ENCODE data around the gene SETBP1.

SETBP1 gene

DNA sequence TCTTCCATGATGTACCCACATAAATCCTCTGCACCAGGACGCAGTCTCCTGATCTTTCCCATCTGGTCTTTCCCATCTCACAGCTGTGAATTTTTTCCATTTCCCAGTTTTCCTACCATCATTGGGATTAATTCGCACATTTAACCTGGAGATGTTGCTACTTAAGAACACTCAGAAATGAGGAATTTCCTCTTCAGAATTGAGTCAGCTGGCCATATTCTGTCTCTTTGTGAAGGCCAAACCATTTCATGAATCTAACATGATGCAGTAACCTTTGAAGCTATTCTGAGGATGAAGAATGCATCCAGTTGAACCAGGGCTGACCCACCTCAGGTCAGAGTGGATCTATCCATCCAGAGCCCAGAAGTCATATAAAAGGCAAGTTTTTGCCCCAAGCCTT lies 326.8 kb downstream of the SETBP1 start:
- DNase-seq (ENCODE audit: low read depth) = no peak
- TF ChIP-seq, protein P1, sequence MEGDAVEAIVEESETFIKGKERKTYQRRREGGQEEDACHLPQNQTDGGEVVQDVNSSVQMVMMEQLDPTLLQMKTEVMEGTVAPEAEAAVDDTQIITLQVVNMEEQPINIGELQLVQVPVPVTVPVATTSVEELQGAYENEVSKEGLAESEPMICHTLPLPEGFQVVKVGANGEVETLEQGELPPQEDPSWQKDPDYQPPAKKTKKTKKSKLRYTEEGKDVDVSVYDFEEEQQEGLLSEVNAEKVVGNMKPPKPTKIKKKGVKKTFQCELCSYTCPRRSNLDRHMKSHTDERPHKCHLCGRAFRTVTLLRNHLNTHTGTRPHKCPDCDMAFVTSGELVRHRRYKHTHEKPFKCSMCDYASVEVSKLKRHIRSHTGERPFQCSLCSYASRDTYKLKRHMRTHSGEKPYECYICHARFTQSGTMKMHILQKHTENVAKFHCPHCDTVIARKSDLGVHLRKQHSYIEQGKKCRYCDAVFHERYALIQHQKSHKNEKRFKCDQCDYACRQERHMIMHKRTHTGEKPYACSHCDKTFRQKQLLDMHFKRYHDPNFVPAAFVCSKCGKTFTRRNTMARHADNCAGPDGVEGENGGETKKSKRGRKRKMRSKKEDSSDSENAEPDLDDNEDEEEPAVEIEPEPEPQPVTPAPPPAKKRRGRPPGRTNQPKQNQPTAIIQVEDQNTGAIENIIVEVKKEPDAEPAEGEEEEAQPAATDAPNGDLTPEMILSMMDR (IDR thresholded peaks at IDR 0.05; ENCODE audit: low read depth, low read length) = no peak
- TF ChIP-seq POLR2A (IDR thresholded peaks at IDR 0.05; ENCODE audit: extremely low read depth, insufficient read length) = no peak
- no peak overlapping the region for H3K4me3 ChIP-seq (ENCODE audit: low read depth, low read length)

DNA sequence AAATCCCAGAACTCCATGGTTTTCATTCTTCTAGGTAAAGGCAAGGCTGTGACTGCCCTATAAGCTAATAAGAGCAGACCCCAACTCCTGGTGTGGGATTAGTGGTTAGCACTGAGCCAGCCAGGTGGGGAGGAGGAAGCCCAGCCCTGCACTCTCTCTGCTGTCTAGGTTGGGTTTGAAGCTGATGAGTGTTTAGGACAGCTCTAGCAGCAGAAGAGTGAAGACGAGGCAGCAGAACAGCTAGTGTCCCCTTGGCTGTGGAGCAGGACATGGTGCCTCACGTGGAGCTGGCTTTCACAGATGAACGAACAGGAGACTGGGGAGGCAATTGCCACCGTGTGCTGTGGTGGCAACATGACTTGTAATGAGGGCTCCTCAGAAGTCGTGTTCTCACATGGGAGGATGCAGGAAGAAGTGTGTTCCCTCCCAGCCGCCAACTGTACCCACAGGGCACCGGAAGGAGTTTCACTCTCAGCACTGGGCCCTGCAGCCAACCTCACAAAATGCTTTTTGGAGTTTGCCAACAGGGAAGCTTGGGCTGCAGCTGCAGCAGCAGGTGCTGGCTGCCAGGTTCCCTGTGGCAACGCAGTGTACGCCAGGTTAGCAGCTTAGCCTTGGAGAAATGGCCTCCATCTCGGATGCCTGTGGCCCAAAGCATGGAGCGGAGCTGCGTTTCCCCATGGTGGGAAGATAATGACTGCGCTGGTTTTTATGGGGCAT lies 328.2 kb downstream of the SETBP1 start:
- H3K4me3 ChIP-seq (ENCODE audit: low read depth, low read length) = no peak overlapping the region
- no peak for DNase-seq (ENCODE audit: low read depth)
- TF ChIP-seq, protein P1 (IDR thresholded peaks at IDR 0.05; ENCODE audit: low read depth, low read length) = no peak
- TF ChIP-seq MYC (IDR thresholded peaks at IDR 0.05; ENCODE audit: low read depth, low read length) = no peak
- TF ChIP-seq, protein P2, sequence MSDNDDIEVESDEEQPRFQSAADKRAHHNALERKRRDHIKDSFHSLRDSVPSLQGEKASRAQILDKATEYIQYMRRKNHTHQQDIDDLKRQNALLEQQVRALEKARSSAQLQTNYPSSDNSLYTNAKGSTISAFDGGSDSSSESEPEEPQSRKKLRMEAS (IDR thresholded peaks at IDR 0.05; ENCODE audit: low read depth, low read length) = no peak
- no peak for TF ChIP-seq POLR2A (IDR thresholded peaks at IDR 0.05; ENCODE audit: extremely low read depth, insufficient read length)

DNA sequence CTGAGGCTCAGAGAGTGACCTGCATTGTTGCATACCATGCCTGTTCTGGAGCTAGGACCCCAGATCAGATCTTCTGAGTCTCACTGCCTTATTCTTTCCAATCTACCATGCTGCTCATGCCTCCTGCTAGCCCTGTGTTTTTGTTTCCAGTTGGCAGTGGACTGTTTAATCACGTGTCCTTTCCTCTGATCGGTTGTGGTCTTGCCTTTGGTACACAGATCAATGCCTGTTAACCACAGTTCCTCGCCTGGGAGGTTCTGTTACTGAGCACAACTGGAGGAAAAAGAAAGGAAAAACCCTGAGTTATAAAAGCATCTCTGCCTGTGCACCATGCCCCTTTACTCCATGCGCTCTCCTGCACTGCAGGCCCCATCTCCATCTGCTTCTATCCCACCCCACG lies 329.1 kb downstream of the SETBP1 start:
- no peak overlapping the region for H3K4me3 ChIP-seq (ENCODE audit: low read depth, low read length)
- DNase-seq (ENCODE audit: low read depth) = no peak
- TF ChIP-seq MYC (IDR thresholded peaks at IDR 0.05; ENCODE audit: low read depth, low read length) (no peak), POLR2A (IDR thresholded peaks at IDR 0.05; ENCODE audit: extremely low read depth, insufficient read length) (no peak)
- TF ChIP-seq, protein P1 (IDR thresholded peaks at IDR 0.05; ENCODE audit: low read depth, low read length) = no peak
- TF ChIP-seq, protein P2 (IDR thresholded peaks at IDR 0.05; ENCODE audit: low read depth, low read length) = no peak

DNA sequence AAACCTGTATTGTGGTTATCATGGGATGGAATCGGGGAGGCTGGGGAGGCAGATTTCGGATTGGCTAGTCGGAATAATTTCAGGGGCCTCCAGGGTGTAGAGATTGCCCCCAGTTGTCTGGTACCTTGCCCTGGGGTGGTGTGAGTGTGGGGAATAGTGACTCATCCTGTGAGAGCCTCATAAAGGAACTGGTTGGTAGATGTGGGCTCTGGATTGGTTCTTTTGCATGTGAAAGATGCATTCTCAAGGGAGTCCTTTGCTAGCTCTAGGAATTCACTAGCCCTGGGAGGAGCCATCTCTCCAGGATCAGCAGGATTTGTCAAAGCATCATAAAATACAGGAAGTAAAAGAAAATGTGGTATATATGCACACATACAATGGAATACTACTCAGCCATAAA lies 331.6 kb downstream of the SETBP1 start:
- DNase-seq (ENCODE audit: low read depth) = peak; percentile 23
- H3K4me3 ChIP-seq (ENCODE audit: low read depth, low read length) = no peak overlapping the region
- TF ChIP-seq, protein P2 (IDR thresholded peaks at IDR 0.05; ENCODE audit: low read depth, low read length) = no peak
- TF ChIP-seq POLR2A (IDR thresholded peaks at IDR 0.05; ENCODE audit: extremely low read depth, insufficient read length) (no peak), MYC (IDR thresholded peaks at IDR 0.05; ENCODE audit: low read depth, low read length) (no peak)
- TF ChIP-seq, protein P1 (IDR thresholded peaks at IDR 0.05; ENCODE audit: low read depth, low read length) = no peak

DNA sequence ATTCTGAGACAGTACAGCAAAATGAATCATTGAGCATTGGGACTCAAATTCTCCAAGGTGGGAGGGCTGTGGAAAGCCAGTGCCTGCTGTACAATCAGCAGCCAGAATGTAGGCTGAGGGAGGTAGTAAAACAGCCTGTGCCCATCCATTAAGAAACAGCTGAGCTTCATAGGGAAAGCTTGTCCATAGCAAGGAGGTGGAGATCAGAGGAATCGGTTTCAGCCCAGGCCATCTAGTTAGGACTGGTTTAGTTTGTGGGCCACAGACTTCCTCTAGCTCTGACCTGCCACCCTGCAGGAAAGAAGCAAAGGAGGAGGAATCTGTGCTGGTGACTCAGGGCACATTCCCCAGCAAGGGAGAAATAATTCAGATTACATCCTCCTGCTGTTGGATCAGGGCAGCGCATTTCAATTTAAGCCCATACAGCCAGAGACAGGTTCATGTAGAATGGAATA lies 333.4 kb downstream of the SETBP1 start:
- H3K4me3 ChIP-seq (ENCODE audit: low read depth, low read length) = no peak overlapping the region
- TF ChIP-seq, protein P1 (IDR thresholded peaks at IDR 0.05; ENCODE audit: low read depth, low read length) = no peak
- TF ChIP-seq POLR2A (IDR thresholded peaks at IDR 0.05; ENCODE audit: extremely low read depth, insufficient read length) (no peak), MYC (IDR thresholded peaks at IDR 0.05; ENCODE audit: low read depth, low read length) (no peak)
- TF ChIP-seq, protein P2 (IDR thresholded peaks at IDR 0.05; ENCODE audit: low read depth, low read length) = no peak
- DNase-seq (ENCODE audit: low read depth) = no peak

All from NB4 (cell line).